Inflammatory macrophage treated with lipopolysaccharide for 4 hours (primary cell): ENCODE measurements around the gene POC1B.

Source experiments
- DNase-seq: peaks from one replicate; pipeline ENCODE4 v3.0.0-alpha.2; 2020

POC1B gene

DNA sequence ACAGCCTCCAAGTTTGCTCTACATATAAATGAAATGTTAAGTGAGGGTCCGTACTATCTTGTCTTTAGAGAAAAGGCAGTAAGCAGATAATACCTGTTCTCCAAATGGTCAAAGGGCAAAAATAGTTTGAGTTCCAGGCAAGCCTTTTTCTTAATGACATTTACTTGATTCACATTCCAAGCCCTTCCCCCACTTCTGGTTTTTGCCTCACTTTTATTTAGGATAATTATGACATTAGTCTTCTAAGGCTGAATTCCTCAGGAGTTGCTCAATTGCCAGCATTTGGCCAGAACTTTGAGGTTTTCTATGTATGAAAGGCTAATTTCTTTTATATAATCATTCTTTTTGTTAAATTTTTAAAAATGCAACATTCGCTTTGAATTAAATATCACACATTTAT, 111.0 kb downstream of the POC1B start:
- no peak for DNase-seq

DNA sequence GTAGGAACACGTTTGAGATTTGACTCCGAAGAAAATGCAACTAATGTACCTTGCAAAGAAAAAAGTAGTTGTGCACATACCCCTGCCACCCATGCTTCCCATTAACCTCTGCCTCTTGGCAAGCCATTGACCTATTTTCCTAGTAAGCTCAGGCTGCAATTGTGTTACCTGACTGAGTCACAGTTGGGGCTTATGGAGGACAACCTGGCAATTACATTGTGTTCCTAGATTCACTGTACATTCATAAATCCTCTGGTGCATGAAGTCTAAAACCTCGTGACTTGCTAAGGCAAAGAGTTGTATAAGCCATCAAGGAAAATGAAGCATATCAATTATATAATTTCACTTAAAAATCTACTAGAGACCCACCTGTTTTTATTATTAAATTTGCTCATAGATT, 111.5 kb downstream of the POC1B start:
- DNase-seq: no peak

DNA sequence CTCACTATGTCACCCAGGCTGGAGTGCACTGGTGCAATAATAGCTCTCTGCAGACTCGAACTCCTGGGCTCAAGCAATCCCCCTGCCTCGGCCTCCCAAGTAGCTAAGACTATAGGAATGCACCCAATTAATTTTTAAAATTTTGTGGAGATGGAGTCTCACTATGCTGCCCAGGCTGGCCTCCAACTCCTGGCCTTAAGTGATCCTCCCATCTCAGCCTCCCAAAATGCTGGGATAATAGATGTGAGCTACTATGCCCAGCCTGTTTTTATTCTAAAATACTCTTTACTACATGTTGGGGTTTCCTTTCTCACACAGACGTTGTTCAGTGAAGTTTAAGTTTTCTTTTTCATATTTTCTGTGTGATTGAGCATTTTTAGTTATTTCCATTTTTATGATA, 112.6 kb downstream of the POC1B start:
- no peak for DNase-seq

DNA sequence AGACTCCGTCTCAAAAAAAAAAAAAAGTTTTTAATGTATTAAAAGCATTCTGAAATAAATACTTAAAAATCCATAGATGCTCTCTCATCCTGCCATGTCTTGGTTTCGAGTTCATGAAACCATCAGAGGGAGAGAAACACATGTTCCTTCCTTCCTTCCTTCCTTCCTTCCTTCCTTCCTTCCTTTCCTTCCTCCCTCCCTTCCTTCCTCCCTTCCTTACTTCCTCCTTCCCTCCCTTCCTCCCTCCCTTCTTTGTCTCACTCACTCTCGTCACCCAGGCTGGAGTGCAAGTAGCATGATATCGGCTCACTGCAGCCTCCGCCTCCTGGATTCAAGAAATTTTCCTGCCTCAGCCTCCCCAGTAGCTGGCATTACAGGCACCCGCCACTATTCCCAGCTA, 113.2 kb downstream of the POC1B start:
- DNase-seq: no peak

DNA sequence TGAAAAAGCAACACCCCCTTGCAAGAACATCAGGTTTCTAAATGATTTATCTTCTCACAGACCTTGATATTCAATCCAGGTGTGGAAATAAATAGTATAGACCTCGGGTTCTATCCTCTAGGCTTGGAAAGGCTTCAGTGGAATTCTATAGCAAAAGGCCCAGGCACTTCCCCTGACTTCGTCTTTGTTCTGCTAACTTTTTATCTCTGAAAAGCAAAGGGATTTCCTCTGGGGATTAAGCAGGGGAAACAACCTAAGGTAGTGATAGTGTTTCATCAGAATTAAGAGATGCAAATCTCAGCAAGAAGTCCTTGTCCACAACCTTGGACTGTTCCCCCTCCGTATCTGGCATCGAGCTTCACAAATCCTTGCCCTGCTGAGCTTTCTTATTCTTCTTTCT, 114.0 kb downstream of the POC1B start:
- no peak for DNase-seq

DNA sequence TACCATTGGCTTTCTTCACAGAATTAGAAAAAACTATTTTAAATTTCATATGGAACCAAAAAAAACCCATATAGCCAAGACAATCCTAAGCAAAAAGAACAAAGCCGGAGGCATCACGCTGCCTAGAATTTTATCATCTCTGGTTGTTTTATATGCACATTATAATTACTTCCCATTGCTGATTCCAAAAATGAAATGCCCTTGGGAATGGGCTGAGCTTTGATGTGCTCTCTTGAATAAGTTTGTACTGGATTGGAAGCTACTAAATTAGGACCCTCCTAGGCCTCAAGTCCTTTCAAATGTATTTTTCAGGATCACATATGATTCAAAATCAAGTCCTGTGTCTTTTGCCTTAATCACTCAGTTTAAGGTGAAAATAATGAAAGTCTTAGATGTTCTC, 114.6 kb downstream of the POC1B start:
- DNase-seq: no peak

DNA sequence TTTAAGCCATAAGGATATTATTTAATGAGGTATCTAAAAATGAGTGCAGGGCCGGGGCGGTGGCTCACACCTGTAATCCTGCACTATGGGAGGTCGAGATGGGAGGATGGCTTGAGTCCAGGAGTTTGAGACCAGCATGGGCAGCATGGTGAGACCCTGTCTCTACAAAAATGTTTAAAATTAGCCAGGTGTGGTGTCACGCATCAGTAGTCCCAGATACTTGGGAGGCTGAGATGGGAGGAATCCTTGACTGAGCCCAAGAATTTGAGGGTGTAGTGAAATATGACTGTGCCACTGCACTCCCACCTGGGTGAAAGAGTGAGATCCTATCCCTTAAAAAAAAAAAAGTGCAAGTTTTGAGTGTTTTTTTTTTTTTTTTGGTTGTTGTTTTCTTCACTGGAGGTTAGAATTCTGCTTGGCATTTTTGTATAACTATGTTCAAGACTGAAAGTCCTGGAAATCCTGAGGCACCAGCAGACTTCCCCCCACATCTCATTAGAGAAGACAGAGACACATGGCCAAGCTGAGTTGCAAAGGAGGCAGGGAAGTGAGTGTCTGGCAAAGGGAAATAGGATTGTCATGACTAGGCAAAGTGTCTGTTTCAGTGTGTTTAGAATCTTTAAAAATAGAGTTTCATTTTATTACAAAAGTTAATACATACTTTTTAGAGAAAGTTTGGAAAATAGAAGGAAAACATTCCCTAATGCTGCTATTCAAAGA, 120.1 kb downstream of the POC1B start:
- peak; percentile 52 for DNase-seq

DNA sequence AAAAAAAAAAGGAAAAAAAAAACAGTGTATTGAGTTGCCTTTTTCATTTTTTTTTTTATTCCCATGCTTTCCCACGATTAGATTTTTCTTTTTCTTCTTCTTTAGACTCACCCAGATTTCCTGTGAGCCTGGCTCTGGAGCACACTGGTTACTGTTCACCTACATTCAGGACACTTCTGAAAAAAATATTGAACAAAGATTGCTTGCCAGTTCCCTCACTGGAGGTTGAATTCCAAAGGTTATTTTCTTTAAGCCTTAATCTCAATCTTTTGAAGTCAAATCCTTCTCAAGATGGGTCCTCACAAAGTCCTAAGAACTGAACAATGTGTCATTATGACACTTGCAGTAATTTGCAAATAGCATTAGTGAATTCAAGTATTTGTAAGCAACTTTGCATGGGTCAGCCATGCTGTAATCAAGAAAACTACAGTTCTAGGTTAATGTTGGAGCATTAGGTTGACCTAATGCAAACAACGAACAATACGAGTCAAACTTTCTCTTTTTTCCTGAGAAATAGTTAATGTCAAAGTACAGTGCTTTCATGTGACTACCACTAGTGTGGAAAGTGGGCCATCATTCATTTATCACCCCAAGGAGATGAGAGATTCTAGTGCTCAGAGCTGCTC, 124.3 kb downstream of the POC1B start:
- no peak for DNase-seq

DNA sequence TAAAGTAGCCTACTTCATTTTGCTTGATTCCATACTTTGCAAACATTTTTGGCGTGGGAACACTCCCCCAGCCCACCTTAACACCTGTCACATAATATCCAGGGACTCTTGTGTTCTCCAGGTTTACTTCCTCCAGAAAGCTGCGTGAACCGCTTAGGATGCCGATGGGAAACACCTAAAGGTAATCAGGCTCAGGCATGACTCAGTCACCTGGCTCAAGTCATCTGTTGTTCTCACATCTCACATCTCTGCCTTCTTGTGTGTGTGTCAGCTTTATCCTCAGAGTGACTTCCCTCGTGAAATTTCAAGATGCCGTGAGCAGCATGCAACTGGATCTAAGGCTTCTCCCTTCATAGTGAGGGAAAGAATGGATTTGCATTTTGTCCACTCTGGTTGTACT, 125.4 kb downstream of the POC1B start:
- no peak for DNase-seq

DNA sequence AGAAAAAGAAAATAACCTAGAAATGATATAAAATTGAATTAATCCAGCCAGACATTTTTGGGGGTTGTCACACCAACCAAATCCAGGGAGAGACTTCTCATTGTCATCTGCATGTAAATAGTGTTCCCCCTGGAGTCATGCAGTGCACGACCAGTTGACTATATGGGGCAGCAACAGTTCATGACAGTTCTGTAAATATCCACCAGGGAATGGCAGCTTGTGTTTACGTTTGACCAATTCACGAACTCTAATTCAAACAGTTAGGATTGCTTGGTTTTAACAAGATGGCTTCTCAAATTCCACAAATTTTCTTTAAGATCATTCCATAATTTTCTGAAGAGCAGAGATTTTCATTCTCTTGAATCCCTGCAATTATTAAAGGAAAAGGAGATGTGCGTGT, 130.1 kb downstream of the POC1B start:
- no peak for DNase-seq

DNA sequence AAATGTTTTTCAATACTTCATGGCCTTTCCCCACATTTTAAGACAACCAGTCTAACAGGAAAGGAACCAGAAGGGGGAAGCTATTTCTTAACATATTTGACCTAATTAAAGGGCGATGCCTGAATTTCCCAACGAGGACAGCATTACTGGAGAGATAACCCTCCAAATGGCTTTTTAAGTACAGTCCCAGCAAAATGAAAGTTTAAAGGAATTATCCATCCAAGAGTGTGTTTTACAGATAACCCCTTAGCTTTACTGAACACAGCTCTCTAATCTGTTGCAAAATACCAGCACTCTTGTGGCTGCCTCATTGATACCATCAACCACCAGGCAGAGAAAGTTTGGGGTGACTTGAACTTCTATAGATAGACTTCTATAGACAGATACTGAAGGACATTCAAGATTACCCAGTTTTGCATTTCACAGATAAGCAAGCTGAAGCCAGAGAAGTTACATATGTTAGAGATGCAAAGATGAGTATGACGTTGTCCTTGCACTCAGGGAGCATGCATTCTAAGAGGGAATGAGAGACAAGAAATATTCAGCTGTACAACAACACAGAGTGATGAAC, 132.2 kb downstream of the POC1B start:
- peak; percentile 76 for DNase-seq

DNA sequence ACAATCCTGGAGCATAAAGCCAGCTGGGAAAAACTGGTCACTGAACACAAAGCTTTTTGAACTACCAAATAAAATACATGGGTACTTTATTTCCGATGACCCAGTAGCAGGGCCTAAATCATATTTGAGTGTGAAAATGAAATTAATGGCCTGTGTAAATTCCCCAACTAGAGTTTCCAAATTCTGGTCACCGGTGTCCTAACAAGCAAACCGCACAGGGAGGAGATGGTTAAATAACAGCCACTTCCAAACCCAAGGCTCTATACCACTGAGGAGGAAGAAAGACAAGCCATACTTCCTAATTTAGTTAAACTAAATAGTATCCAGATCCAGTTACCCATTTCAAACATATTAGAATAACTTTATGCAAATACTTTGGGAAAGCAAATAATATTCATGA, 133.5 kb downstream of the POC1B start:
- DNase-seq: peak; percentile 89

DNA sequence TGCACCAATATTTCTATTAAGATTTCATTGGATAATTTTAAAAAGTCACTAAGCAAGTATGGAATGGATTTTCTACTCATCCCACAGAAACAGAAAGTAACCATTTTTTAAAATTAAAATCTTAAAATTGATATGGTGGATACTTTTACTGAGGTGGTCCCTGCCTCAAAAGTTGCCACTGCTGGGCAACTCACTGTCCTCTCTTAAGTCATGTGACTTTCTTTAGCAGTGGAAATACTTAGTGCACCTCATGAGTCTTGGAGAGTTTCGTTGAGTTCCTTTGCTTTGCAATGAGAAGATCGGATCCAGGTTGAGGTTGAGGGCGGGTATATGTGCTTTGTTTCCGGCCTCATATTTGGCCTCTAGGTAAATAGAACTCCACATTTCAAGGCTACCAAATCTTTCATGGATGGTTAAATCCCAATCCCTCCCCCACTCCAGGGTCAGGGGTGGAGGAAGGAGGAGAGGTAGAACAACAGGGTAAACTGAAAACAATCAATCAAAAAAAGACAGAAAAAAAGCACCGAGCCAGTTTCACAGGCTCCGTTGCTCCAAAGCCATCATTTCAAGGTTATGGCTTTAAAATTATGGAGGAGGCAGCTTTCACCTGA, 134.0 kb downstream of the POC1B start:
- DNase-seq: no peak

DNA sequence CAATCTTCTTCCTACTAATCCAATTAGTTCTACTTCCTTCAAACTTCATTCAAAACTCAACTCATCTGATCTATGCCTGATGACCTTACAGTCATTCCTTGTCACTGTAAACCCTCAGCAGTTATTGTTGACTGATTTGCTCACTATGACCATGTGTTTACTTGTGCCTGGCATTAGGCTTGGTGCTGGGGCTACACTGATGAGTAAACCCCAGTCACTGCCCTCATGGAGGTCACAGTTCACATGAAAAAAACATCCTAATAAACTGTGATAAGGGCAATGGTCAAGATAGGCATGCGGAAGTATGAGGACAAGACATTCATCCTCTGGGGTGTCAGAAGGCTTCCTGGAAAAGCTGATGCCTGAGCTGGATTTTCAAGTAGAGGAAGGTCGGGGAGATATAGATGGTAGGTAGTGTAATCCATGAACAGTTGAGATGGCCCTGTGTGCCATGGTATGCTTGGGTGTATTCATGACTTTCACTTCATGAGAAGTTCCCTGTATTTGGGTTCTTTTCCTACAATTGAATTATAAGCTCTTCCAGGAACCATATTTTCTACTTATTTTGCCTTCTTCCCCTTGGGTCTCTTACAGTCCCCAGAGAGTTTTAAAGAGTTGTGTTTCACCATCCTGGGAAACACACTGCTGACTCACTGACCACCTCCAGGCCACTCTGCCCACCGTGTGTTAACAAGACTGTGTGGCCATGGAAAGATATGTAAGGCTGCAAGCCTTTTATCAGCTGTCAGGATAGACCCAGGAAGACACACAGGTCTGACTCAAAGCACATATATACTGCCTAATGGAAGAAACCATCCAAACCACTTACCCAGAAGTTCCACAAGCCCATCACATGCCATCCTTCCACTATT, 134.8 kb downstream of the POC1B start:
- DNase-seq: peak; percentile 93

DNA sequence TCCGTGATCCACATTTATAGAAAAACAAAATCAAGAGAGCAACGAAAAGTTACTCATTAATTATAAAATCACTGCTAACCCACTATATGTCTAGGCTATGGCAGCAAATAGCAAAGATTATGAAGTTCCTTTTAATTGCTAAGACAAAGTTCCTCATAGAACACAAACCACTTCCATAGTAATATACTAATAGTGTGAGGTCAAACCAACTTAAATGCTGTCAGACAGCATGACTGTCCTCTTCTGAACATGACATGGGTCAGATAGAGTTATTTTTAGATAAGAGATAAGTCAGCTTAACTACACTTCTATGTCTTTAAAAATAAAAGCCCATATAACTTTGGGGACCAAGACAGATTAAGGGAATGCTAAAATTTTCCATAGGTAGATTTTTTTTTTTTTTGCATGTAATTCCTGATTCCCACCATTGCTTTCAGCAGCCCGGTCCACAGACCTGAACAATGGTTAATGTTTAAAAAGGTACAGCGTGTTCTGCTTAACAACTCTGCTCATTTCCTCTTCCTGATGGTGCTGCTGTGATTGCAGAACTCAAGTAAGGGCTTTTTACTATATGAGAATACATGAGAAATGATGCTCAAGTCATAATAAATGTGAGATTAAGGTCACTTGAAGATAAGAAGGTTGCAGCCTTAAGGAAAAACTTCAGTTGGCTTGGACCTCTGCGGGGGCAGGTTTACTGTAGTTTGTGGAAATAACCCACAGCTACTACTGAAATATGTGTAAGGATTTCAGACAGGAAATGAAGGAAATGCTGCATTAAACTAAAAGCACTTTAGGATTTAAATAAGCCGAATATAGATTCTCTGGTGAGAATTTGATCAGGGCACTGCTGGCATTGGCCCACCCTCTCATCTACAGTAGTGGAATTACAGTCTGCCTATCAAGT, 135.8 kb downstream of the POC1B start:
- peak; percentile 79 for DNase-seq

DNA sequence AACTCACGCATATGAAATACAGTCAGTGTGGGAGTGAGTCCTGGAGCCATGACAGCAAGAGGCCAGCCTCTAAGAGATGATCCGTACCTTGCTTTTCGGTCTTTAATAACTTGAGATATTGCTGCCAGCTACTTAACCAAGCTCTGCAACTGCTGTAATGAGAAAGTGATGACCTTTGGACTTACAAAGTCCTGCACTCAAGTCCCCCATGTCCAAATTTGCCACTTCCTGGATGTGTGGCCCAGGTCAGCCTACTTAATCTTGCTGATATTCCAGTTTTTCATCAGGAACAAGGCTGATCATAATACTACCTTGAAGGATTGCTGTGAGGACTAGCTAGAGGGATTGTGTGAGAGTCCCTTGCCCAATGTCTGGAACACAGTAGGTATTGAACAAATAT, 139.7 kb downstream of the POC1B start:
- DNase-seq: no peak

DNA sequence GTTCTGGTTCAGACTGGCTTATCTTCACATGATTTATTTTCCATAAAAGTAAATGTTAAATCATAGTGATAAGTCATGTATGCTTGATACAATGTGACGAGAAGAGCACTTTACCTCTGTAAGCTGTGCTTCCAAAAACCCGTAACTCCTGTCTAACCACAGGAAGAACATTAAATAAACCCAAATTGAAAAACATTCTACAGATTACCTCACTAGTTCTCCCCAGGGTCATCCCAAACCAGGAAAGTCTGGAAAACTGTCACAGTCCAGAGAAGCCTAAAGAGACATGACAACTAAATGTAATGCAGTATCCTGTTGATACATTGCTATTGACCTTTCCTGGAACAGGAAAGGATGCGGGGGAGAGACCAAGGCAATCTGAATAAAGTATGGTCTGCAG, 141.0 kb downstream of the POC1B start:
- DNase-seq: no peak

DNA sequence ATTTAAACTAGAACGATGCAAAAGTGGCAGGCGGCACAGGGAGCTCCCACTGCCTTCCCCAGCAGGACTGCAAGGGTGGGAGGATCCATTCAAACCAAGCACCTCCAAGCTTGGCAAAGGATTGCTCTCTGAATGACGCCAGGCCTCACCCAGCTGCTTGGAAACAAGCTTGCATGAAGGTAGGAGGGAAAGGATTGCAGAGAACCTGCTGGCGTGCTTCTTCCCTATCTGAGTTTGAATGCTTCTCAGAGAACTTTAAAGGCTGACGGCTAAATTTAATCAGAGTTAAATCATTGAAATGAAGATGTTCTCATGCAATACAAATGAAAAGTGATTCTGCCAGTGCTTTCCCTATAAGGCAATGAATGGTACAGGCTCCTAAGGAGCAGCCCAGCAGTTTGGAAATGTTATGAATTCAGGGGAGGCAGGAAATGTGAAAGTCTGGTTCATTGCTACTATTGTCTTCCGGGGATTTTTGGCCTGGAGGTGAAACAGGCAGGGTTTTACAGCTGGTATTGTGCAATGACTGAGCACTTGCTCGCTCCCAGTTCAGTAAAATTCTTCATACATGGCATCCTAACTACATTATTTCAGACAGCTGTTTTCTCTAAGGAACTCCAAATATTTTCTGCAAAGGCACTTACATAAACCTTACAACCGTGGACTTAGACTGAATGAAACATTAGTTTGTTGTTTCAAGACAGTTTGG, 141.6 kb downstream of the POC1B start:
- peak; percentile 71 for DNase-seq

DNA sequence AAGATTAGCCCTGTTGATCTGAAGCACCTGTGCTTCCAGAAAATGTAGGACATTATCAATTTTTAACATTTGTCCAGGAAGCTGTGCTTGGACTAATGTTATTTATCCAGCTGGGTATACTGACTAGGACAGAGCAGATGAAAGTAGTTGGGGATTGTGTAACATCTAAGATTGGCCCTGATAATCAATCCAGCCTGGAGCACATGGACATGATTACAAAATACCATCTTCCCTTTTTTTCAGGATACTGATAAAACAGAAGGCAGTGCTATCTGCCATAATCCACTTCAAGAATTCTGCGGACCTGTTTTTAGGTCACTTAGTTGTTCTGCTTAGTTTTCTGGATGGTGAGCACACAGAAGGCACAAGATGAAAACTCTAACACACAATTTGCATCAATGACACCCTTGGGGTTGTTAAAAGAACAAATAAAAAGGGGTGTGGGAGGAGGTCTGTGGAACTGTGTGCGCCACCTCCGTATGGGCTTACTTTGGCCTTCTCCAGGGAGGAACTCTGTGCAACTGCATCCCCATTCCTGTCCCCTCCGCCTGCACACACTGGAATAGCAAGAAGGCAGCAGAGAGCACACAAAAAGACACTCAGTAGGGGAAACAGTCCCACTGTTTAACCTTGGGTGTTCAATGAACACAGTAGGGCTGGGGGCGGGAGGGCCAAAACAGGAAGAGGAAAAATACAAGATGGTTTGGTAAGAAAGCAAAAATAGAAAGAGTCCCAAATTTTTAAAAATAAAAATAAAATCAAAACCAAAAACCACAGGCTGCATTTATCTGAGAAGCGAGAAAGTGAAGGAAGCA, 142.4 kb downstream of the POC1B start:
- peak; percentile 34 for DNase-seq

DNA sequence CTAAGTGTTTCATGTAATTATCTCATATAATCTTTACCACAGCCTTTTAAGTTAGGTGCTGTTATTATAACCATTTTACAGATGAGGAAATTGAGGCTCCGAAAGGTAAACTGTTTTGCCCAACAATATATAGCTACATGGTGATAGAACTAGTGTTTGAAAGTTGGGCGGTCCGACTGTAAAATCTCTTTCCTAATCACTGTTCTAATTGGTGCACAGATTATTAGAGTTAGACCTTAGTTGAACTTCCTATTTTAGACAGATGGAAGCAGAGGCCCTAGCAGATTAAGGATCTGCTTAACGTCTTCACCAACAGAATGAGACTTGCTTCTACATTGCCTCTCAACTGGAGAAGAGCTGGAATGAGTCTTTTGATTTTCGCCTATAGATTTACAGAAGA, 143.5 kb downstream of the POC1B start:
- peak; percentile 58 for DNase-seq
